ENCODE results near the gene PPP4R3B.
"Not testable (repeated sequence)": the region's sequence is repeated elsewhere in the genome, so short reads cannot be mapped to it uniquely, and the experiment has no call there.

Gene PPP4R3B

DNA sequence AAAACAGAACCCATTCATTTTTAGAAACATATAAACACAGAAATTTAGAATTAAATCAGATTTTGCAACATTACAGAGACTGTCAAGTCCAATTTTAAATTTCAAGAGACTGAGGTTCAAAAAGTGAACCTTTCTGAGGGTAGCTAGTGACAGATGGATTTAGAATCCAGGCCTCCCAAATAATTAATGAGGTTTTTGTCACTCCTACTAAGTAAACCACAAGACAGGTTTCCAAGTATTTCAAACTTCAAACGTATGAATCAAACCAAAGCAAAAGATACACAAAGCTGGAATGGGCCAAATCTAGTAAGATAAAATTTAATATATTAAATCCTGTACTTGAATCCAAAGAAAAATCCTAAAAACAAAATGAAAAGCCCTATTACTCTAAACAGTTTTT, 25.3 kb downstream of the PPP4R3B start:
- DNase-seq, result no peak

DNA sequence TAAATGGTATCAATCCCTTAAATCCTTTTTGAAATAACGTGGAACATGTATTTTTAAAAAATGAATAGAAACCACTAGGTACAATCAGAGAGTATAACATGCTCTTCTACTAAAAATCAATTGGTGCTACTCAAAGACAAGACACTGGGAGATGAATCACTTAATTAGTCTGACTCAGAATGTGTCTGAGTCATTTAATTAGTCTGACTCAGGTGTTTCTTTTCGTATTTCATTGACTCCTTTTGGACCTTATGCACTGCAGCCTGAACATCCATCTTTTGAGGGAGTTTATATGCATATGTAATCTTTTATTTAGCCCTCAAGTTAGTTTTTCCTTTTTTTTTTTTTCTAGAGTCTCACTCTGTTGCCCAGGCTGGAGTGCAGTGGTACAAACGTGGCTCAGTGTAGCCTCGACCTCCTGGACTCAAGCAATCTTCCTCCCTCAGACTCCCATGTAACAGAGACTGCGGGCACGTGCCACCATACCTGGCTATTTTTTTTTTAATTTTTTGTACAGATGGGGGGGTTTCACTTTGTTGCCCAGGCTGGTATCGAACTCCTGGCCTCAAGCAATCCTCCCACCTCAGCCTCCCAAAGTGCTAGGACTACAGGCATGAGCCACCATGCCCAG, 26.5 kb downstream of the PPP4R3B start:
- DNase-seq, result no peak

DNA sequence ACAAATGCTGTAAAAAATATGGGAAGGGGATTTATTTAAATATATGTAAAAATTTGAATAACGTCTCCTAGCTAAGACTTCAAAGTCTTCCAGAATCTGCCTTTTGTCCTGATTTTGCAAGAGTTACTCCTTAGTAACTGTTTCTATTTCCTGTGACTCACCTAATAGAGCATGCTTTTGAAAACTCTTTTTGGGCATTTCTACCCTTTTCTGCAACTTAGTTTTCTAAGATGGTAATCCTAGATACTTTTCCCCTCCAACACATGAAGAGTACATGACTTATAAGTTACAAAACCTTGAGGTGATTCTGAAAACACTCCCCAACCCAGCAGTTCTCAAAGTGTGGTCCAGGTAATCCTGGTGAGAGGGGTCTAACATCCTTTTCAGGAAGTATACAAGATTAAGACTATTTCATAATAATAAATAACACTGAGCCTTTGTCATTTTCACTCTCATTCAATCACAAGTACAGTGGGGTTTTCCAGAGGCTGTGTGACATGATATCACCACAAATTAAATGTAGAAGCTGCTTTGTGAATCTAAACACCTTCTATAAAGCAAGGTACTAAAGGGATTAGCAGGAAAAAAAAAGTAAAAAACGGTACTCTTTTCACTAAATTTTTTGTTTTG, 31.9 kb downstream of the PPP4R3B start:
- DNase-seq, result no peak

DNA sequence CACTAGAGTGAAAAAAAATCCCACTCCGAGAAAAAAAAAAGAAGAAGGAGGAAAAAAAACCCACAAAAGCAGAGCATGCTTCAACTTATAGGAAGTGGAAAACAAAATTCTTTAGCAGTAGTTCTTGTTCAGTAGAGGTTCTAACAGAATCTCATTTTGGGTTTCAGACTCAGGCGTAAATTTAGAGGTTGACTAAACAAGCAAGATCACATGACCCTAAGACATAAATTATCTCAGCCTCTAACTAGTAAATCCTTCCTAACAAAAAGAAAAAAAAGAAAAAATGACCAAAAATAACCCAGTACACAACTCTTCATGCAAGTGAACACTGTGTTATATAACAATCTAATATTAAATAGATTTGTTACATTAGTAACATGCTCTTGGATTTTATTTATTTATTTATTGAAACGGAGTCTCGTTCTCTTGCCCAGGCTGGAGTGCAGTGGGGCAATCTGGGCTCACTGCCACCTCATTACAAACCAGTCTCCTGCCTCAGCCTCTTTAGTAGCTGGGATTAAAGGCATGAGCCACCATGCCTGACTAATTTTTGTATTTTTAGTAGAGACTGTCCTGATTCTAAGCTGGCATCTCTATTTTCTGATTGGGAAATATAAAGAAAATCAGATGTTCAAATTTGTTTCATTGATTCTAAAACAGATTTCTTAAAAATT, 35.4 kb downstream of the PPP4R3B start:
- no peak for DNase-seq

DNA sequence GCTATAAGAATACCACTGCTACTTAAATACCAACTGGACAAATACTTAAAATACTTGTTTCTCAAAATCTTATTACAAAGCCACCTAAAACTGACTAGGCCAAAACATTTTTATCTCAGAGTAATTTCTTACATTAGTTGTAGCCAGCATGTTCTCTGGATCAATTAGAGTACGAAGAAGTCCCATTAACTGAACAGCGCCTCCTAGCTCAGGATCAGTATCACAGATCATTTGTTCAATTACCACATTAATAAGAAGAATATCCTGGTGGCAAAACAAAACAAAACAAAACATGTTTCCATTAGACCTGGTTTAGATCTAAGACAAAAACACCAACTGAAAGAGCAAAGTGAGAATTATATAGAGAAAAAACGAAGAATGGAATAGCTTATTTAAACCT, 36.0 kb downstream of the PPP4R3B start:
- DNase-seq, result no peak

DNA sequence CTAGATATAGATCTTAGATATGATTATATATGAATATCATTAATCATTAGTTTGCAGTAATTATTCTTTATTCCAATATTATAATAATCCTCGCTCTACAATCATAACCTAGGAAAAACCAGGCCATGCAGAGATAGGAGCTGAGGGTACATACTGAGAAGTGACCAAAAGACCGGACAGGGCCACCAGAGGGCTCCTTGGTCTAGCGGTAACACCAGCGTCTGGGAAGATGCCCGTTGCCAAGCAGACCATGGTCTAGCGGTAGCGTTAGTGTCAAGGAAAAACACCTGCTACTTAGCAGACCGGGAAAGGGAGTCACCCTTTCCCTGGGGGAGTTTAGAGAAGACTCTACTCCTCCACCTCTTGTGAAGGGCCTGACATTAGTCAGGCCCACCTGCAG, 48.4 kb downstream of the PPP4R3B start:
- not testable (repeated sequence) for DNase-seq

DNA sequence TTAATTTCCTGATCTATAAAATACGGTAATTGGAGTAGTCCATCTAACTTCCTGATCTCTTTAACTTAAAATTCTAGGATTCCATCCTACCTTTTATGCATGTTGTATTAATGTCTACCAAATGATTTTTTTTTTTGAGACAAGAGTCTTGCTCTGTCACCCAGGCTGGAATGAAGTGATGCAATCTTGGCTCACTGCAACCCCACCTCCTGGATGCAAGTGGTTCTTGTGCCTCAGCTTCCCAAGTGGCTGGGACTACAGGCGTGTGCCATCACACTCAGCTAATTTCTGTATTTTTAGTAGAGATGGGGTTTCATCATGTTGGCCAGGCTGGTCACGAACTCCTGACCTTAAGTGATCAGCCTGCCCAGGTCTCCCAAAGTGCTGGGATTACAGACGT, 50.1 kb downstream of the PPP4R3B start:
- DNase-seq, result no peak

DNA sequence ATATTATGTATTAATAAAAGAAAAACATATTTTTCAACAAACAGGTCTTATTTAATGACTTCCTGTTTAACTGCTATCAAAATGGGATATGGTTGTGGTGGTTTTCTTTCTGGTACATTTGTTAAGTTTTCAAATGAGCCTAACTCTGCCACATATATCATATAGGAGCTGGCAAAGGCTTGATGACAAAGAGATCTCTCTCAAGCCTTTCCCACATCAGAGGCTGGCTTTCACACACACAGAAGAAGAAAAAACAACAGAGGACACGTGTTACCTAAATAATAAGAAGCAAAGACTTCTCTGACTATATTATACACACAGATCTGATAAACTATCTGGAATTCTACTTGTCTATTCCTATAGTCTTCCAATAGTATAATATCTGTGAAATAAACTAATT, 51.8 kb downstream of the PPP4R3B start:
- no peak for DNase-seq

DNA sequence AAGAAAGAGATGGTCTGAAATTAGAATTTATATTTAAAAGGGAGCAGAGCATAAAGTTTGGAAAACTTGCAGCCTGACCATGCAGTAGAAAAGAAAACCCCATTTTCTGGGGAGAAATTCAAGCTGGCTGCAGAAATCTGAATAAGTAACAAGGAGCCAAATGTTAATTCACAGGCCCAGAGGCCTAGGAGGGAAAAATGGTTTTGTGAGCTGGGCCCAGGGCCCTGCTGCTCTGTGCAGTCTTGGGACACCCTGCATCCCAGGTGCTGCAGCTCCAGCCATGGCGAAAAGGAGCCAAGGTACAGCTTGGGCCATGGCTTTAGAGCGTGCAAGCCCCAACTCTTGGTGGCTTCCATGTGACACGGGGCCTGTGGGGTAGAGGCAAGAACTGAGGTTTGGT, 56.6 kb downstream of the PPP4R3B start:
- DNase-seq, result no peak

DNA sequence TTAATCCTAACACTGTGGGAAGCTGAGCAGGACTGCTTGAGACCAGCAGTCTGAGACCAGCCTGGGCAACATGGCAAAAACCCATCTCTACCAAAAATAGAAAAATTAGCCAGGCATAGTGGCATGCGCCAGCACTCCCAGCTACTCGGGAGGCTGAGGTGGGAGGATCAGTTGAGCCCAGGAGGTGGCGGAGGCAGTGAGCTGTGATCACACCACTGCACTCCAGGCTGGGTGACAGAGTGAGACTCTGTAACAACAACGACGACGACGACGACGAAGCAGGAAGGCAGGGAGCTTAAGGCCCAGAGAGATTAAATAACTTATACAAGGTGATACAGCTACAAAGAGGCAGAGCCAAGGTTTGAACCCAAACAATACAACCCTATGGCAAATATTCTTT, 60.6 kb downstream of the PPP4R3B start:
- DNase-seq, result no peak

DNA sequence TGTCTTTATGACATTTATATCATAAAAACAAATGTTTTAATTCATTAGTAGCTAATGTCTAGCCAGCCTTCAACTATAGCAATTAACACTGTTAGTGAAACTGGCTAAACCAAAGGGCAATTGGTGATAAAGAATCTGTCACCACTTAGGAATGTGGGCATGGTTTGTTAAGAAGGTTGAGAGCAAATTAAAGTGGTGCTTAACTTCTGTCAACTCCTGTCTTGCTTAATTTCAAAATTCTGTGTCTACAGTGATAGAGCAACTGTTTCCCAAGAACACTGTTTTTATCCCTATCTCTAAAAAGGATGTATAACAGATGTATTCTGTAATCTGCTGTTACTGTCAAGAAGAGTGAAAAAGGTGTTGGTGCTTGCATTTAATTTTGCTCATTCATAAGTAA, 61.4 kb downstream of the PPP4R3B start:
- no peak for DNase-seq

DNA sequence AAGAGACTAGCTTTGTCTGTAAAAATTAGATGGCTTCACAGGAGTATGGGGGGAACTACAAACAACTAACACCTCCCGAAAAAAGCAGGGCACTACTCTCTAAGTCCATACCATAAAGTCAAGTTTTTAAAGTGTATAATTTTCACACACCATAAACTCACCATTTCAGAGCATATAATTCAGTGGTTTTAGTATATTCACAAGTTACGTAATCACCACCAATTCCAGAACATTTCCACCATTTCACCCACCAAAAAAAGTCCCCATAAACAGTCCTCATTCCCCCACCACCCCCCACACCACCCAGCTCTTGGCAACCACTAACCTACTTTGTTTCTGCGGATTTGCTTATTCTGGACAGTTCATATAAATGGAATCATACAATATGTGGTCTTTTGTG, 64.1 kb downstream of the PPP4R3B start:
- DNase-seq, result no peak

DNA sequence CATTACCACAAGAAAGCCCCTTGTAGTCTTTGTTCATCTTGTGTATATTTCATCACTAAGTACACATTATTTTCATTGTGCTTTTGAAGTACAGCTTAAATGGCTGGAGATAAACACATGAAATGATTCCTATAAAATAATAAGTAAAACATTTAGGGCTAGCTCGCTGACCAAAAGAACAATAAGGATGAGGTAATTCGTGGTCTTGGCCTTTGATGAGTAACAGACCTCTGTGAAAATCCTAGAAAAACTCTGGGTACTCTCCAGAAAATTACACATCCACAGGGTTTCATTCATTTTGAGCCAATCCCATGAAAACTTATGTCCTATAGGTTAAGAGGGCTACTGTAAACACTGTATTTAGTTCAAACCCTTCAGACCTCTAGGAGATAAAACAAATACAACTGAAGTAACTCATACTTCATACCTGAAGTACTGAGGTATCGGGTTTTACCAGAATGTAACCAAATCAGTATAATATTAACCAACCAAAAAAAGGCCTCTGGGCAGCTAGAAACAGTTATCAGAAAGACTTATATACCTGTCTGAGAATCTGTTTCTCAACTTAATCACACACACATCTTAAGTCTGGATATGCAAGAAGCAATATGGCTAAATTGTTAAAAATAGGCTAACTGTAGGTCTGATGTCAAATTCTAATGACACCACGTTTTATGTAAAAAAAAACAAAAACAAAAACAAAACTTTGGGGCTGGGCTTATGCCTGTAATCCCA, 66.9 kb downstream of the PPP4R3B start:
- no peak for DNase-seq

DNA sequence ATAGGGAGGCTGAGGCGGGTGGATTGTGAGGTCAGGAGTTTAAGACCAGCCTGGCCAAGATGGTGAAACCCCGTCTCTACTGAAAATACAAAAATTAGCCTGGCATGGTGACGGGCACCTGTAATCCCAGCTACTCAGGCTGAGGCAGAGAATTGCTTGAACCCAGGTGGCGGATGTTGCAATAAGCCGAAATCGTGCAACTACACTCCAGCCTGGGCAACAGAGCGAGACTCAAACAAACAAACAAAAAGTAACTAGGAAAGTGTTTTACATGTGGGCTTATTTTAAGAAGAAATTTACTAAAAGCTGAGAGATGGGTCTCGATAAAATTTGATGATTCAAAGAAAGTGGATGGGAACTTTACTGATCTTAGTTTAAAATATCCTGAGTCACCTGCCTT, 69.7 kb downstream of the PPP4R3B start:
- not testable (repeated sequence) for DNase-seq

DNA sequence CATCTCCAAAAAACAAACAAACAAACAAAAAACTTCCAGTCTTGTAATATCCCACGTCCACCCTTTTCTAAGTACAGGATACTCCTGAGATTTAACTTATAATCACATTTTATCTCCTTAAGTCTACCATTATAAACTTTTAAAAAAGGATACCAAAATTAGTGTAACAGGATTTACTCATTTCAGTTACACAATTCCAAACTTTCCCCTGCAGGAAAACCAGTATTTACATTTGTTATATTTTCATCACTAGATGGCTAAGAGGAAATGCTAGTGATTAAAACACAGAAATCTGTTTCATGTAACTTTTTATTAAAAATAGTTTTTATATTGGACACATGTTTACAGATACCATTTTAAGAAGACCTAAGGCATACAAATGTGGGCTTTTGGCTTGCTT, 70.4 kb downstream of the PPP4R3B start:
- no peak for DNase-seq

DNA sequence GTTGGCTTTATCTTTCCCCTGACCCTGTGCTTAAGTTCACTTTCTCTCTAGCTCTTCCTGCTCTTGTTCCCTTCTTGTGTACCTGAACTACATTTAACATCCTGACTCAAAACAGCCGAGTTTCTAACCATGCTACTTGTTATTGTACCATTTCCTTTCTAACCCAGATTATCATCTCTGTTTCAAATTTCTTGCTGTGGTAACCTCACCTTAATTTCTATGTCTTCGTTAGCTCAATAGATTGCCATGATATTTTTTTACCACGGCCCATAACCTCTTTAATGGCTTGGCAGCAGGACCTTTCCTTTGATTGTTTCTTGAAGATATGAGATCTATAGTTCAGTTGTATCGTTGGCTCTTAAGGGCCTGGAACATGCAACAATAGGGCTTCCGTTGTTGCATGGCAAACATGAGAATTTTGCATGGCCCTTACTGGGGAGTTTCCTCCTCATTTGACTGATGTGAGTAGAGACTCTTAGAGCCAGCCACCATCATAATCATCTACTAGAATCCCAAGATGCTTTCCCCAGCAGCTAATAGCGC, 86.8 kb downstream of the PPP4R3B start:
- DNase-seq, result no peak

DNA sequence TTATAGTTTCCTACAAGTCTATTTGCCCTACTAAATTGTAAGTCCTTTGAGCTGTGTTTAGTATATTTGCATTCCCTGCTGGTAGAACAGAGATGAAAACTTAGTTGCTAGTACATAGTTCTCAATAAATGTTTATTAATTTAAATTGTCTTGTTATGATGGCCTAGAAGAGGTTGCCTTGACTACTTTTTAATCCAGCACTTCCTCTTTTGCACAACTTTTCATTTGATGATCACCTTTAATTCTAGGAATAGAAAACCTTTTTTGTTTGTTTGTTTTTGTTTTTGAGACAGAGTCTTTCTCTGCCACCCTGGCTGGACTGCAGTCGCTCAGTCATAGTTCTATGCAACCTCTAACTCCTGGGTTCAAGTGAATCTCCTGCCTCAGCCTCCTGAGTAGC, 91.2 kb downstream of the PPP4R3B start:
- no peak for DNase-seq

DNA sequence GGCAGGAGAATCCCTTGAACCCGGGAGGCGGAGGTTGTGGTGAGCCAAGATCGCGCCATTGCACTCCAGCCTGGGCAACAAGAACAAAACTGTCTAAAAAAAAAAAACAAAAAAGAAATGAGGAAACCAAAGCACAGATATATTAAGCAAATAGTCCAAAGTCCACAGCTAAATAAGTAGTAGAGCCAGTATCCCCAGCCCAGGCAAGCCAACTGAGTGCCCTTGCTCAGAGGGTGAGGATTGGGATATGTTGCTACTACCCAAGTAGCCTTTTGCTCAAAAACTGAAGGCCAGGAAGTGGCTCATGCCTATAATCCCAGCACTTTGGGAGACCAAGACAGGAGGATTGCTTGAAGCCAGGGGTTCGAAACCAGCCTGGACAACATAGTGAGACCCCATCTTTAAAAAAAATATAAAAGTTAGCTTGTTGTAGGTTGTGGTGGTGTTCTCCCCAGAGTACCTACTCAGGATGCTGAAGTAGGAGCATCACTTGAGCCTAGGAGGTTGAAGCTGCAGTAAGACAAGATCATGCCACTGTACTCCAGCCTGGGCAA, 92.5 kb downstream of the PPP4R3B start:
- no peak for DNase-seq

DNA sequence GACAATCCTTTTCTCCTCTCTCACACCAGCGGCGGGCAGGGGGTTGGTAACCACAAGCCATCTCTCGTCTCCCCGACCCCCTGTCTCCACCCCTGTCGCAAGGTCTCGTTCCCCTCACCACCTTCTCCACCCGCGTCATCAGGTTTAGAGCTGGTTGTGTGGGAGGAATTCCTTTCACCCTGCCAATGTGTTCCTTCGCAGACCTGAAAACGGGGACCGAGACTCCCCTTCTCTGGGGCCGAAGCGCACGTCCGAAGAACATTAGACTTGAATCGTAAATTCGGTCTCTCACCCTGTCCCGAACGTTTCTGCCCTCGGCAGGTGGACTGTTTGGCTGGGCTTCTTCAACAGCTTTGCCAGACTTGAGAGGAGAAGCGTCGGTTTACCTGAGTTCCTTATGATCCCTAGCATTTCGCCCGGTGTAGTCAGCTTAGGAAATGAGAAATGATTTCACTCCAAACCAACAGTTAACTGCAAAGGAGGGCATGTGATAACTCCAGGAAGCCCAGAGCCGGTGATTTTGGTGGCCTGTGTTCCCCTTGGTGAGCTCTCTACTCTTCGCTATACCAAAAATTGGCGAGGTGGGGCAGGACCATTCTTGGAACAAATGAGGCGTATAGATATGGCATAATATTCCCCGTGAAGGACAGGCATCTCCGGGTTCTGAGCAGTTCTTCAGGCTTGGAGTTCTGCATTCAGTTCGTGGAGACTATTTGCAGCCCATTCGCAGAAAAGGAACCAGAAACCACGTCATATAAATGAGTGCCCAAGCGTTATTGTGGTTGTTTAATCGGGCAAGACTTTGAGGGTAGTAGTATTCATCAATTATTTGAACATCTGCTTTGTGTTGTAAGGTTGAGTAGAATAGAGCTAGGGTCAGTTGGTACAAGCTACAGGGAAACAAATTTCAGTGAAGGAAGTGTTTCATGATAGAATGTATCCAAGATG, 97.2 kb downstream of the PPP4R3B start:
- no peak for DNase-seq

DNA sequence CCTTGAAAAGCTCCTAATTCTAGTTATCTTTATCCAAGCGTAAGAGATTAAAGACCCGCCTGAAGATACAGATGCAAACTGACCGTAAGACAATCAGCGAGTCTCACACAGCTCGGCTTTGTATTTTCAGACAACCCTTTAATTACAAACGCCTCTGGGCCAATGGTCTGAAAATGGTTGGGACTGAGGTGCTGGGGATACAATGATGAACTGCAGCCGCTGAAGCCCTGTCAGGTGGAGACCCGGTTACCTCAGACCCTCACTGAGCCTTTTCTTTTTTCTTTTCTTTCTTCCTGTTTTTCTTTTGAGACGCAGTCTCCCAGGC, 98.6 kb downstream of the PPP4R3B start:
- DNase-seq, result no peak

DNA sequence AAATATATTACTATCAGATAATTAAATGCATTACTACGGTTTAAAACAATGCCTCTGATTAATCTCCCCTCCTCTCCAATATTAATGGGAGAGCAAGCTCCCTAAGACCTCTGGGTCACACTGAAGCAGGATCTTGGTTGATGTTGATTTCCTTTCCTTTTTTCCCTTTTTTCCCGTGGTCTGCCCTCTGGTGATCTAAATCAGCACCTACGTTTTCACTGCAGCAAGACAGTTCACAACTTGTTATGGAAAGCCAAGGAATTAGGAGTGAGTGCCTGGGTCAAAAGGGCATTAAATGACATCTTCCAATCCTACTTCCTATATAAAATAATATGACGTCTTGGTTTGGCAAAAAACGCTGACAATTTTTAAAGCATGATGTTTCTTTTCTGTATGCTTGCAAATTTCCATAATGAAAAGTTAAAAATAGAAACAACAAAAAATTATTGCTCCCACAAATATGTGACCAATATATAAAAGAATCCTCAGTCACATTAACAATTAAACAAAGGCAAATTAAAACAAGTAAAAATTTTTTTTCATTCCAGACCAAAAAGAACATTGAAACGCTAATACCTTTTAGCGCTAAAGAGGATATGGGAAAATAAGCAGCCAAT, 105.8 kb downstream of the PPP4R3B start:
- no peak for DNase-seq

All from activated T-cell treated with anti-CD3 and anti-CD28 coated beads, Interleukin-2, amount 50 U/mL, for 1 hour (primary cell).